Left kidney (tissue), 2 donors: Measurements from ENCODE around the gene MYH11. TPM values are rescaled to one million over a fixed set of nuclear protein-coding genes. Genes with fewer than 3 reads are reported as not detected.
"Not testable (repeated sequence)": the region's sequence is repeated elsewhere in the genome, so short reads cannot be mapped to it uniquely, and the experiment has no call there.

Source experiments
- DNase-seq: peaks from one replicate; pipeline ENCODE4 v3.0.0-alpha.2; 2013
- polyA plus RNA-seq: library from polyadenylated mRNA; unstranded; fragments of 120-200 nt; gene quantifications from one replicate; pipeline ENCODE4 v1.2.1, GENCODE V29; 2013; ENCODE audit not compliant: insufficient read length

Gene MYH11
- polyA plus RNA-seq, 1 donor, result 11.1 TPM

DNA sequence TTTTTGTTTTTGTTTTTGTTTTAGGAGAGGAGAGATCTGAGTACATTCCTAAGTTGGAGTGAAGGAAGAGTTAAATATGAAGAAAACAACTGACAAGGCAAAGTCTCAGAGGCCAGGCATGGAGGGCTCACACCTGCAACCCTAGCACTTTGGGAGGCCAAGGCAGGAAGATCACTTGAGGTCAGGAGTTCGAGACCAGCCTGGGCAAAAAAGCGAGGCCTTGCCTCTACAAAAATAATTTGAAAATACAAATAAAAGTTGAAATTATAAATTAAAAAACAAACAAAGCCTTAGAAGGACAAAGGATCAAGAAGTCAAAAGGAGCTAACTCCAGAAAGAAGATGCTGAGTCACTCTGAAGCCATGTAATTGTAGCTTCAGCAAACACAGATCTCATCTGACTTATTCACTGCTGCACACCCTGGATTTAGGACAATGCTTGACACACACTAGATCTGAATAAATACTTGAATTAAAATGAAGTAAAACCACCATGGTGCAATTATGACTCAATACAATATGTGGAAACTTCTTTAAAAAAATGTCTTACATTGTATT lies 22.5 kb upstream of the MYH11 start:
- no peak for DNase-seq

DNA sequence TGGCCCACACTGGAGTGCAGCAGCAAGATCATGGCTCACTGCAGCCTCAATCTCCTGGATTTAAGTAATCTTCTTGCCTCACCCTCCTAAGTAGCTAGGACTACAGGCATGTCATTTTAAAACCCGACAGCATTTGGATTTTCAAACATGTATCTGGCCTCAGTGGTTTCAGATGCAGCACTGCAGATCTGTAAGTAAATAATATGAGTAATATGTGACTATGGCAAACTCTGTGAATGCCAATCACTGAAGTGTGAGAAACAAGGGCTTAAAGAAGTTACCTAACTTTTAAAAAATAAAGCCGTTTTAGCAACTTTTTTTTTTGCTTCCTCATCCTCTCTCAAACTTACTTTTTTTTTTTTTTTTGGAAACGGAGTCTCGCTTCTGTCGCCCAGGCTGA lies 19.7 kb upstream of the MYH11 start:
- no peak for DNase-seq

DNA sequence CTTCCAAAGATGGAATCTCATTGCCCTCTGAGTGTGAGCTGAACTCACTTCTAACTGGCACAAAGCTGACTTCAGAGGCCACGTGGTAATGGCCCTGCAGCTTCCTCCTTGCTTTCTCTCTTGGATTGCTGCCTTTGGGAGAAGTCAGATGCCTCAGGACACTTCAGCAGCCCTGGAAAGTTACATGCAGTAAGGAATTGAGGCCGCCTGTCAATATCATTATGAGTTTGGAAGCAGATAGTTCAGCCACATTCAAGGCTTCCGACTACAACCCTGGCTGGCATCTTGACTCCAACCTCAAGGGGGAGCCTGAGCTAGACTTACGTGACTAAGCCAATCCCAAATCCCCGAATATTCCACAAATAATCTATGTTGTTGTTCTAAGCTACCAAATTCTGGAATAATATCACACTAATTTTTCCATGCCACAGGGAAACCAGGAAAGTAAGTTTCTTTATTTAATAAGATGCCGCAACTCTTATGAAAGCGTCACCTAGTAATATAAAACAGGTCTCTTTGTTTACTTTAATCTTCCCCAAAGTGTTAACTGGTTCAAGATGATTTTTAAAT lies 18.0 kb upstream of the MYH11 start:
- DNase-seq, result peak; percentile 35

DNA sequence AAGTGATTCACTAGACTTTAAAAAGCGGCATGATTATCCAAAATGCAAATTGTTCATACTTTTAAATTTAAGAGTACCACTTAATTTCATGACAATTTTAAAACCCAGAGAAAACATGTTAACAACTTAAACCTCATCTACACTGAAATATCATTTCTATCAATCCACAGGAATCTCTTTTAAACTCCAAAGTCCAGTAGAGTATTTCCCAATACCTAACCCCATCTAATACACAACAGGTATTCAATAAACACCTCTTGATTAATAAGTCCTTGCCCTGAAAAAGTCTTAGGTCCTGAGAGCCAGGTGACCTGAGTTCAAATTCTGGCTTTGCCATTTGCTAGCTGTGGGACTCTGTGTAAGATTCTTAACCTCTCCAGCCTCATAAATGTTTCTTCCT lies 16.9 kb upstream of the MYH11 start:
- no peak for DNase-seq

DNA sequence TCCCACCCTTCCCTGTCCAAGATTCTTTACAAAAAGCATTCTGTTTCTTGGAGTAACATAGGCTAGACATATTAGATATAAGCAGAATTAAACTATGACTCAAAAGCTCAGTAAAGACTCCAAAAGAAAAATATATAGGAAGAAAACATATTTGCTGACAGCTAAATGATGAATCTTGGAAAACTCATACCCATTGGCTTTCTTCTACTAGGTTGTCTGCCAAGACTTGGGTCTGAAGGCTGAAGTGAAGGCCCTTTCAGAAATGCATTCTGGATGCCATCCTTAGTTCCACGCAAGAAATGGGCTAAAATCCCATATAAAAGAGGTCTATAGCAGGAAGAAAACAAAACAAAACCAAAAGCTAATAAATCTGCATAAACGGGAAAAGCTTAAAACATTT lies 16.5 kb upstream of the MYH11 start:
- DNase-seq, result no peak

DNA sequence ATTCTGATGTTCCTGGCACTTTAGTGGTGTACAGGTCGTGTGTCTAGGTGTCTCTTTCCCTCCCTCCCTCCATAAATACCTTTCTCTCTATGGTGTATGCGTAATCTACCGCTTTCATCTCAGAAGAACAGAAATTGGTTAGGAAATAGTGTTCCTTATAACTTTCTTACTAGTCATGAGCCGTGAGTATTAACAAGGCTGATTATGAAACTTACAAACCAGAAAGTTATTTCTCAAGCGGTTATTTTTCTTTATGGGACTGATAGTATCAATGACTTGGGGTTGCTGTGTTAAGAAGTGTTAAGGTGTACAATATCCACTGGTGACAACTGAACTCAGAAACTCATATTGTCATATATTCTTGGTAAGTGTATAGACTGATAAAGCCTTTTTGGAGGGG lies 13.2 kb upstream of the MYH11 start:
- no peak for DNase-seq

DNA sequence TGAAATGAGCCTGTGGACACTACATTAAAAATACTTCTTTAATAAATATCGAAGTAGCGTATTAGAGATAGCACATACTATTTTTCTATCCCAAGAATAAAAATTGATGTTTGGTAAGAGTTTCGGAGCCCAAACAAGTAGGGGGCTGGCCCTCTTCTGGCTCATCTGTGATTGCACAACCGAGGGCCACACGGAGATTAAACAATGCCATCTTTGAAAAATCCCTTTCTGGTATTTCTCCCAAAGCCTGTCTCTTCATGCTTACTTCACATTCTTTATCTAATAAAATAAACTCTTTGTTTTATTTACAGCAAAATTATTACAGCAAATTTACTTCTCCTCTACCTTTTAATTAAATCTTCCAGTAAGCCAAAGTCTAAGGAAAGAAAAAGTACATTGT lies 9.6 kb upstream of the MYH11 start:
- no peak for DNase-seq

DNA sequence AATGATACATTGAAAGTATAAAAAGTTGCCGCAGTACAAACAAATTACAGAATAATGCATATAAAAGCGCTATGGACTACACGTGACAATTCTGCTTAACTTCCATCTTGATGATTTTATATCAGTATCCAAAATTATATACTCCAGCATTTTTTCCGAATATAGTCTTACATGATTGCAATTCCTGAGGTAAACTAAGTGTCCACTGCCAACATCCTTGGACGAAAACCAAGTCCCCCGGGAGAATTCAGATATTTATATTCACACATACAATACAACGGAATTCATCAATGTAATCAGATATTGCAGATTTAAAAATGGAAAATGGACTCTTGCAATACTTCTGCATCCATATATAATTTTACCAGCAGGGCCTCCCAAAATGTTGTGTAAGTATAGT lies 8.9 kb upstream of the MYH11 start:
- no peak for DNase-seq

DNA sequence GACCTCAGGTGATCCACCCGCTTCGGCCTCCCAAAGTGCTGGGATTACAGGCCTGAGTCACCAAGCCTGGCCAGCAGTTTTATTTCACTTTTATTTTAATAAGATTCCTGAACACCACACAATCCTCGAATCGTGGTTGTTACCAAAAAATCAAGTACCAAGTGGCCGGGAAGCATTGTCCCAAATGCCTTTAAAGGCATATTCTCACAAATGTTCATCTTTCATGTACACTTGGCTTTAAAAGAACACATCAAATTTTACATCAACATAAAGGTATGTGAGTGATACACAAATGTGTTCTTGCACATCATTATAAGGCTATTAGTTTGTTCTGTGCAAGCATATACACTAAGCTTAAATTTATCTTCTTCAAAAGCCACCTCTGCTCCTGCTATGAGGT lies 8.1 kb upstream of the MYH11 start:
- no peak for DNase-seq

DNA sequence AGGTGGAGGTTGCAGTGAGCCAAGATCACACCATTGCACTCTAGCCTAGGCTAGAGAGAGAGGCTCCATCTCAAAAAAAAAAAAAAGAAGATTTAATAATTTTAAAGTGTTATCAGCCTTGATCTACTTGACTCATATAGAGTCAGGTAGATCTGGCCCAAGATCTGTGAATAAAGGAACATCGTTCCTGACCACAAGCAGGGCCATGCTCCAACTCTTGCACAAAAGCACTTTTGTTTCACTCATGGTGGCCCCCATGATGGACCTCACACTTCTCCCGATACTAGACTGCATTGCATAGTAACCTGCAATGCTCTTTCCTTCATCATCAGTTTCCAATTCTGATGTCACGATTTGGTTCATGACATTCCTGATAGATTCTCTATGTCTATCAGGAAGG lies 5.2 kb upstream of the MYH11 start:
- no peak for DNase-seq

DNA sequence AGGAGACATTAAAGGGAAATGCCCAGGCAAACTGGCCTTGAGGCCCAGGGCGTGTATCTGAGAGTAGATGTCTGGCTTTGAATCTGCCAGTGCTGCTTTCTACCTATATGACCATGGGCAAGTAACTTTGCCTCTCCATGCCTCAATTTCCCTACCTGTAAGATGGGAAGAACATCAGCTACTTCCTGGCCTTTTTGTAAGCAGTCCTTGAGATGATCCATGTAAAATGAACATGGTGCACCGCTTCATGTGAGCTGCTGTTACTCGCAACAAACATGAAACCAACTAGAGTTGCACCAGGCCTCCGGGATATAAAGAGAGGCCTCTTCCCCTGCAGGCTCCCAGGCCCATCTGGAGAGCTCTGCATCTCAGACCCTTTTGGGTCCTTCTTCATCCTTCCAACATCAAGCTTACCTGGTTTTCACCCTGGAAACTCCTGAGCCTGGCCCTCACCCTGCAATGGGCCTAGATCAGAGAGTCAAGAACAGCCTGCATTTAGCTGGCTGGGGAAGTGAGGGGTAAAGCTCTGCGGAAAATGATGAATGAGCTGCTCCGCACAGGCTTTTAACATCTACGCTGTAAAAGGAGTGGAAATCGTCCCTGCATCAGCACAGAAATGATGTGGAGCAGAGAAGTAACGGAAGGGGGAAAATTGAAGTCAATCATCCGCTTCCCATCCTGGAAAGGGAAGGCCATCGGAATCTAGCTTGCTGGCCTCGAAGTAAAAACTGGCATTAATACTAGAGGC lies 2.3 kb upstream of the MYH11 start:
- DNase-seq, result no peak

DNA sequence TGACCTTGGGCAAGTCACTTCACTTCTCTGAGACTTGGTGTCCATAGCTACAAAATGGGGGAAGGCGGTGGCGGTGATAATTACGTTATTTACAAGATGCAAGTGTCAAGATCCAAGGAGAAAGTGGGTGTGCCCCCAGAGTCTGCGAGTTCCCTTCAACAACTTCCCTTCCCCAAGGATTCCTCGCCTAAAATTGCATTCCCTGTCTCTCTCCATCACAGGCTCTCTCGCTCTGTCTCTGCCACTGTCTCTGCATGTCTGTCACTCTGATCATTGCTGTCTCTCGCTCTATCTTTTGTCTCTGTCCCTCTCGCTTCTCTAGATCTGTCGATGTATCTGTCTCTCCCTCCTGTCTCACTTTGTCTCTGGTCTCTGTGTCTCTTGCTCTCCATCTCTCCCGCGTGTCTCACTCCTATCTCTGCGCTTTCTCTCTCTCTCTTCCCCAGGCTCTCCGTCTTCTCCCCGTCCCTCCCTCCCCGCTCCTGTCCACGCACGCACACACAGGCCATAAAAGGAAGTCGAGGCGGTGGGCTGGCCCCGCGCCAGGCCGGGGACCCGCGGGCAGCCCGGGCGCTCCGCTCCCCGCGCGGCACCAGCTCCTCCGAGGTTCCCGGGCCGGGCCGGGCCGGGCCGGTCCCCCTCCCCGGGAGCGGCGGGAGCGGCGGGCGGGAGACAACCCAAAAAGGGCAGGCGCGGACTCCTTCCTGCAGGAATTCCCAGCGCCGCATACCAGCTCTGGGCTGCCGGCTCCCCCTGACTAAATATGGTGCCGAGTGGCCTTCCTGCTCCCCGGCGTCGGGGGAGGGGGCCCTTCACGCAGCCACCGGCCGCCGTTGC lies 1.1 kb upstream of the MYH11 start:
- DNase-seq, result peak; percentile 26

DNA sequence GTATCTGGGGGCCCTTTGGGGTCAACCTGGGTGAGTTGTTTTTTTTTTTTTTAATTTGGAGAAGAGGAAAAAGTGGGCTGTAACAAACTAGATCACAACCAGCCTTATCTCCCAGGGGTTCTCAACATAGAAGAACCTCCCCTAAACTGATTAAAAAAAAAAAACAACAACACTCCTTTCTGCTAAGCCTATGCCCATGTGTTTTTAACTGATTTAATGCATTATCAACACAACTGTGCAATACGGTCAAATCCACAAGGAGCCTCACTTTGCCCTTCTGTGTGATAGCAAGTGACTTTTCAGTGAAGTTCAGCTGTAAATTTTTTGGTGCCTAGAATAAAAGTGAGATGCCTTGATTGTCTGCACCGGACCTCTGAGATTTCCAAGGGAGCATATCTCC lies 646 bp downstream of the MYH11 start:
- no peak for DNase-seq

DNA sequence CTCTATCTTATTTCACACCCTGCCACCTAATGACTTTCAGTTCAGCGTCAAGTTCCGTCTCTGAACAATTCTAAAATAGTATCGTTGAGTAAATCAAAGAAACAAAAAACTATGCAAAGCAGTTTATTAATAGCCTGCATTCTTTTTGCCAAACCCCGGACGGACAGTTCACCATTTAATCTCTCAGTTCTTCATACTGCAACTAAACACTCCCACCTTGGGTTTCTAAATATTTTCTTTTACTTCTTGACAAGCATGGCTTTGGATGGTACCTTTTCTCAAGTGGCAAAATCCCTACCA lies 1.2 kb downstream of the MYH11 start:
- DNase-seq, result no peak

DNA sequence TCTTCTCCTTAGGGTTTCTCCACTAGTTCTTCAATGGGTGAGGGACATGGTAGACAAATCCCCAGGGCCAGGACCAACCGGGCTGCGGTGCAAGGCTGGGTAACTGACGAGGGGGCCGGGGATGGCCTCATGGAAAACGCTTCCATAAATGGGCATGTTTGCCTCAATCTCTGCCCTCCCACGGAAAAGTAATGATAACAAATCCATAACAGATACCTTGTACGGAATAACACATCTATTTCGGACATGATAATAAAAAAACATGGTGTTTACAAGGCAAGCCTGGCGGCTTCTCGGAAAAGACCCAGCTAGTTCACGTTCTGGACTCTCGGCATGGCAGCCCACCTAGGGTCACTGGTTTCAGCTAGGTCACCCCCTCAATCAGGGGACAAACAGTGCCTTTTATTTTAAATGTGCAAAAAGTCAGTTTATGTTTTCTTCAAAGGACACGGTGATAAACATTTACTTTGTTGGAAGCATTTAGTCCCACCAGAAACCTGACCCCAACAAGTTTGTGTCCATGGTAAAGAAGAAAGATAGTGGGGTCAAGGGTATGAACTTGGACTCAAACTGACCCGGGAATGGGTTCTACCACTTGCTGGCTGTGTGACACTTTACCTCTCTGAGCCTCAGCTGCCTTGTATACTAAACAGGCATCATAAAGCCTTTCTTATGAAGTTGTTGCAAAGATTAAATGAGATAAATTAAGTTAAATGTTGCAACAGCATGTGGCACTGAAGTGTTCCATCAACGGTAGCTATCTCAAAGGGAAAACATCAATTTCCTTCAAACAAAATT lies 1.7 kb downstream of the MYH11 start:
- DNase-seq, result no peak

DNA sequence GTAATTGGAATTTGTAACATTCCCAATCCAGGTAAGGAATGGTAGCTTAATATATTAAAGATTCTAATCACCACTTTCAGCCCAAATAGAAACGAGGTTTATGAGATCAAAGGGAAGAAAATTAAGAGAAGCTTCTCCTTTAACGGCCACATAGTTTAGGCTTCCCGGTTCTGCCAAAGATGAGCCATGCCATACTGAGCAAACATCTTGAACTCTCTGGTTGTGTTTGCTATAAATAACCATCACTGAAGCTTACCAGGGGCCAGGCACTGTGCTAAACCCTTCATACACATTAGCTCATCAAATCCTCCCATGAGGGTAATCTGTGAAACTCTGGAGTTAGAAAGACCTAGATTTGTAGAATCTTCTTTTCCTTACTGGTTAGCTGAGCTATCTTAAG lies 2.8 kb downstream of the MYH11 start:
- no peak for DNase-seq

DNA sequence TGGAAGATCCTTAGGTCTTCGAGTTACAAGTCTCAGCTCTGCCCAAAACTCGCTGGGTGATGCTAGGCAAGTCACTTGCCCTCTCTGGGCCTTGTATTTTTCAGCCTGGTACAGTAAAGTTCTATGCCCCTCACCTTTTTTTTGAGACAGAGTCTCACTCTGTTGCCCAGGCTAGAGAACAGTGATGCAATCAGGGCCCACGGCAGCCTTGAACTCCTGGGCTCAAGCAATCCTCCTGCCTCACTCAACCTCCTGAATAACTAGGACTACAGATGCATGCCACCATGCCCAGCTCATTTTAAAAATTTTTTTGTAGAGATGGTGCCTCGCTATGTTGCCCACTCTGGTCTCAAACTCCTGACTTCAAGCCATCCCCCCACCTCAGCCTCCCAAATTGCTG lies 3.8 kb downstream of the MYH11 start:
- DNase-seq, result no peak

DNA sequence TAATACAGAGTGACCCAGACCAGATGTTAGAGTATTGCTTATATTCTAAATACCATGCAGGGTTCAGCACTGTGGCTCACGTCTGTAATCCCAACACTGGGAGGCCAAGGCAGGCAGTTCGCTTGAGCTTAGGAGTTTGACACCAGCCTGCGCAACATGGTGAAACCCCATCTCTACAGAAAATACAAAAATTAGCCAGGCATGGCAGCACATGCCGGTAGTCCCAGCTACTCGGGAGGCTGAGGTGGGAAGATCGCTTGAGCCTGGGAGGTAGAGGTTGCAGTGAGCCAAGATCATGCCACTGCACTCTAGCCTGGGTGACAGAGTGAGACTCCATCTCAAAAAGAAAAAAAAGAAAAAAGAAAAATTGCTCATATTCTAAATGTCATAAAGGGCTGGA lies 6.3 kb downstream of the MYH11 start:
- DNase-seq, result not testable (repeated sequence)

DNA sequence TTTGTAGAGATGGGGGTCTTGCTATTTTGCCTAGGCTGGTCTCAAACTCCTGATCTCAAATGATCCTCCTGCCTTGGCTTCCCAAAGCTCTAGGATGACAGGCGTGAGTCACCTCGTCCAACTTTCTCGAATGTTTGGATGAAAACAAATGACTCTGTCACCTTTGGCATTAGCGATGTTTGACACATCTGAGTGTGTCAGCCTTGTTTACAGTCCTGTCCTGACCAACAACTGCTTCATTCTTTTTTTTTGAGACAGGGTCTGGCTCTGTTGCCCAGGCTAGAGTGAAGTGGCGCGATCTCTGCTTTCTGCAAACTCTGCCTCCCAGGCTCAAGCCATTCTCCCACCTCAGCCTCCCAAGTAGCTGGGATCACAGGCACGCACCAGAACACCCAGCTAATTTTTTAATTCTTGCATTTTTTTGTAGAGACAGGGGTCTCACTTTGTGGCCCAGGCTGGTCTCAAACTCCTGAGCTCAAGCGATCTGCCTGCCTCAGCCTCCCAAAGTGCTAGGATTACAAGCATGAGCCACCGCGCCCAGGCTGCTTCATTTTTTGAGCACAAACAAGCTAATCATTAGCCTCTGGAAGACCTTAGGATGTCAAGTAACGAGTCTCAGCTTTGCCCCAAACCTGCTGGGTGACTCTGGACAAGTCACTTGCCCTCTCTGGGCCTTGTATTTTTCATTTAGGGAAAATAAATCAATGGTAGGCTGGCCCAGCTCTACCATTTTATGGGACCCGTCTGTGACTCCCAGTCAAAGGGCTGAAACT lies 7.4 kb downstream of the MYH11 start:
- DNase-seq, result no peak

DNA sequence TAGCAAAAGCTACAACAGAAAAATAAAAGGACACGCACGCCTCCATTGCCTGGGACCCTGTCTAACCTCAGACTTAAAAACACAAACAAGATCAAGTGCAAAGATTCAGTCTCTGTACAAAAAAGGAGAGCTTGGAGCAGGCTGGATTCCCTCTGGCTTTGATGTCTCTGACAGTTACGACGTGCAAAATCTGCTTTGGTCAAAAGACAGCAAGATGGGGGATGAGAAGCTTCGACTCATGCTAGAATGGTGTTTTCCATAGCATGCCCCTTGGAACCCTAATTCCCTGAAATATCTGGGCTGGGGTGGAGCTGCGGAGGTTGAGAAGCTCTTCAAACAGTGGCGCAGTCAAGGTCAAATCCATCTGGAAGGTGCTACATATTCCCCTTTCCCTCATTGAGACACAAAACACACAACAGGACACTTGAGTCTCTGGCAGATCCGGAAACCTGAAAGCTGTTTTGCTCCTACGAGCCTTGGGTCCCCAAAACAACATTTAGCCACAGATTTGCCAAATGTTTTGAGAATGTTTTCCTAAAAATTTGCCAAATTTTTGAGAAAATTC lies 9.1 kb downstream of the MYH11 start:
- peak; percentile 45 for DNase-seq

DNA sequence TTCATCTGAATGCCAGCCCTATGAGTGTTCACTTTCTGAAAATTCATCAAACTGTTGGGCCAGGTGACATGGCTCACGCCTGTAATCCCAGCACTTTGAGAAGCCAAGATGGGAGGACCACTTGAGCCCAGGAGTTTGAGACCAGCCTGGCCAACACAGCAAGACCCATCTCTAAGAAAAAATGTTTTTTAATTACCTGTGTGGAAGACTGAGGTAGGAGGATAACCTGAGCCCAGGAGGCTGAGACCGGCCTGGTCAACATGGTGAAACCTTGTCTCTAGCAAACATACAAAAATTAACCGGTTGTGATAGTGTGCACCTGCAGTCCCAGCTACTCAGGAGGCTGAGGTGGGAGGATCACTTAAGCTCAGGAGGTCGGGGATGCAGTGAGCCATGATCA lies 10.3 kb downstream of the MYH11 start:
- no peak for DNase-seq
